IPS-15b (cell line): Measurements from ENCODE around the gene ANO4.
"Not testable (repeated sequence)": the region's sequence is repeated elsewhere in the genome, so short reads cannot be mapped to it uniquely, and the experiment has no call there.

Experiments
- H3K27me3 ChIP-seq: one replicate; pipeline ENCODE4 v1.6.1; 2013; ENCODE audit warnings: low read length; ENCODE audit not compliant: control insufficient read depth, insufficient read depth
- H3K36me3 ChIP-seq: one replicate; pipeline ENCODE4 v1.6.1; 2013; ENCODE audit warnings: low read length; ENCODE audit not compliant: control insufficient read depth, insufficient read depth
- H3K4me1 ChIP-seq: one replicate; pipeline ENCODE4 v1.6.1; 2013; ENCODE audit warnings: mild to moderate bottlenecking, low read length; ENCODE audit not compliant: control insufficient read depth, insufficient read depth
- H3K4me3 ChIP-seq: one replicate; pipeline ENCODE4 v1.5.1; 2013; ENCODE audit warnings: low read depth, low read length
- H3K9ac ChIP-seq: one replicate; pipeline ENCODE4 v1.6.1; 2013; ENCODE audit warnings: low read depth, mild to moderate bottlenecking, low read length
- H3K9me3 ChIP-seq: one replicate; pipeline ENCODE4 v1.6.1; 2013; ENCODE audit warnings: mild to moderate bottlenecking, low read length; ENCODE audit not compliant: control insufficient read depth, insufficient read depth

The ANO4 gene

GRCh38 chr12:101086490-101087135 is 292.0 kb downstream of the ANO4 start:
- no peaks in the 10 kb centered on the region for H3K27me3 ChIP-seq
- no peak overlapping the region for H3K9ac ChIP-seq
- no peak overlapping the region for H3K4me3 ChIP-seq
- H3K36me3 ChIP-seq: no peaks in the 10 kb centered on the region
- H3K9me3 ChIP-seq: no peaks in the 10 kb centered on the region
- no peaks in the 10 kb centered on the region for H3K4me1 ChIP-seq

GRCh38 chr12:101087920-101088319 is 293.3 kb downstream of the ANO4 start:
- Histone ChIP-seq H3K4me3 (no peak overlapping the region), H3K9me3 (no peaks in the 10 kb centered on the region), H3K9ac (no peak overlapping the region), H3K36me3 (no peaks in the 10 kb centered on the region), H3K27me3 (no peaks in the 10 kb centered on the region), H3K4me1 (no peaks in the 10 kb centered on the region)

- Histone ChIP-seq H3K4me1 (no peaks in the 10 kb centered on the region), H3K9ac (no peak overlapping the region), H3K9me3 (no peaks in the 10 kb centered on the region), H3K27me3 (no peaks in the 10 kb centered on the region), H3K4me3 (no peak overlapping the region), H3K36me3 (no peaks in the 10 kb centered on the region)
Observed at GRCh38 chr12:101089271-101089670, 294.7 kb downstream of the ANO4 start.

- not testable (repeated sequence) for H3K9me3 ChIP-seq, H3K27me3 ChIP-seq, H3K4me1 ChIP-seq
Observed at GRCh38 chr12:101090222-101090621, 295.6 kb downstream of the ANO4 start.

GRCh38 chr12:101097829-101098580 is 303.4 kb downstream of the ANO4 start:
- H3K36me3 ChIP-seq: no peaks in the 10 kb centered on the region
- H3K9me3 ChIP-seq: no peaks in the 10 kb centered on the region
- H3K4me3 ChIP-seq: no peak overlapping the region
- H3K4me1 ChIP-seq: no peaks in the 10 kb centered on the region
- no peak overlapping the region for H3K9ac ChIP-seq
- no peaks in the 10 kb centered on the region for H3K27me3 ChIP-seq

More at GRCh38 chr12:101090222-101090621, 295.6 kb downstream of the ANO4 start:
- not testable (repeated sequence) for H3K4me3 ChIP-seq, H3K9ac ChIP-seq, H3K36me3 ChIP-seq

- Histone ChIP-seq H3K4me1 (no peaks in the 10 kb centered on the region), H3K9me3 (no peaks in the 10 kb centered on the region), H3K9ac (no peak overlapping the region), H3K4me3 (no peak overlapping the region), H3K36me3 (no peaks in the 10 kb centered on the region), H3K27me3 (no peaks in the 10 kb centered on the region)
Observed at GRCh38 chr12:101107032-101107763, 312.6 kb downstream of the ANO4 start.

GRCh38 chr12:101108130-101108529 is 313.6 kb downstream of the ANO4 start:
- H3K36me3 ChIP-seq: no peaks in the 10 kb centered on the region
- no peaks in the 10 kb centered on the region for H3K27me3 ChIP-seq
- no peak overlapping the region for H3K4me3 ChIP-seq

GRCh38 chr12:101110866-101111265 is 316.3 kb downstream of the ANO4 start:
- no peaks in the 10 kb centered on the region for H3K36me3 ChIP-seq
- H3K27me3 ChIP-seq: no peaks in the 10 kb centered on the region
- no peaks in the 10 kb centered on the region for H3K4me1 ChIP-seq
- H3K4me3 ChIP-seq: no peak overlapping the region
- no peaks in the 10 kb centered on the region for H3K9me3 ChIP-seq
- no peak overlapping the region for H3K9ac ChIP-seq

More at GRCh38 chr12:101108130-101108529, 313.6 kb downstream of the ANO4 start:
- H3K4me1 ChIP-seq: no peaks in the 10 kb centered on the region
- no peak overlapping the region for H3K9ac ChIP-seq
- H3K9me3 ChIP-seq: no peaks in the 10 kb centered on the region

- H3K36me3 ChIP-seq: no peaks in the 10 kb centered on the region
- no peak overlapping the region for H3K4me3 ChIP-seq
- H3K4me1 ChIP-seq: no peaks in the 10 kb centered on the region
- no peak overlapping the region for H3K9ac ChIP-seq
- H3K9me3 ChIP-seq: no peaks in the 10 kb centered on the region
- H3K27me3 ChIP-seq: no peaks in the 10 kb centered on the region
Observed at GRCh38 chr12:101111441-101111840, 316.9 kb downstream of the ANO4 start.

GRCh38 chr12:101115326-101115725 is 320.8 kb downstream of the ANO4 start:
- H3K9ac ChIP-seq: no peak overlapping the region
- H3K4me1 ChIP-seq: no peaks in the 10 kb centered on the region
- no peaks in the 10 kb centered on the region for H3K36me3 ChIP-seq
- H3K27me3 ChIP-seq: no peaks in the 10 kb centered on the region
- no peaks in the 10 kb centered on the region for H3K9me3 ChIP-seq
- no peak overlapping the region for H3K4me3 ChIP-seq

GRCh38 chr12:101116911-101117310 is 322.3 kb downstream of the ANO4 start:
- no peaks in the 10 kb centered on the region for H3K27me3 ChIP-seq
- no peak overlapping the region for H3K4me3 ChIP-seq
- no peak overlapping the region for H3K9ac ChIP-seq
- no peaks in the 10 kb centered on the region for H3K9me3 ChIP-seq
- no peaks in the 10 kb centered on the region for H3K4me1 ChIP-seq
- H3K36me3 ChIP-seq: no peaks in the 10 kb centered on the region

- Histone ChIP-seq H3K27me3 (no peaks in the 10 kb centered on the region), H3K9me3 (no peaks in the 10 kb centered on the region), H3K4me3 (no peak overlapping the region), H3K36me3 (no peaks in the 10 kb centered on the region), H3K4me1 (no peaks in the 10 kb centered on the region), H3K9ac (no peak overlapping the region)
Observed at GRCh38 chr12:101117842-101118241, 323.3 kb downstream of the ANO4 start.
